ENCODE results near the gene SYCN. TPM values are rescaled to one million over a fixed set of nuclear protein-coding genes. Genes with fewer than 3 reads are reported as not detected.

Gene SYCN
- total RNA-seq, 2 experiments from 2014 or later: not detected

DNA sequence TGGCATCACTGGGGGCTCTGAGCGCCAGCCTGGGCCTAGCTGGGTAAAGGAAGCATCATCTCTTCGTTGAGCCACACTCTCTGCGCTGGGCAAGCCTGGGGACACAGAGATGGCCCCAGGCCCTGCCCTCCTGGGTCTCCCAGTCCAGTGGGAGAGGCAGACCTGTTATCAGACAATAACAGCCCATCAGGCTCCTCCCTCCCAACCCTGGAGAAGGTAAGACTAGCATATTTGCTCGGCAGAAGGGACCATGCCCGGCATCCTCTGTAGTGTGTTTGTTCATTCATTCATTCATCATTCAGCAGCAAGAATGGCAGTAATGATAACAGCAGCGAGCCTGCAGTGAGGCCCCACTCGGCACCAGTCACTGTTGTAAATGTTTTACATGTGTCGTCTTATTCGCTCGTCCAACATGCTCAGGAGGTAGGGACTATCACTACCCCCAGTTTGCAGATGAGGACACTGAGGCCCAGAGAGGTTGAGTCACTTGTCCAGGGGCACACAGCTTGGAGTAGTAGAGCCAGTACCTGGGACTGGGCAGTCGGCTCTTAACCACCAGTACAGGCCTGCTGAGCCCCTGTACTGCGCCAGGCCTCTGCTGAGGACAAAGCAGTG, 45.3 kb downstream of the SYCN start:
- ChIA-PET CTCF (no interaction called here), POLR2A (no interaction called here)

DNA sequence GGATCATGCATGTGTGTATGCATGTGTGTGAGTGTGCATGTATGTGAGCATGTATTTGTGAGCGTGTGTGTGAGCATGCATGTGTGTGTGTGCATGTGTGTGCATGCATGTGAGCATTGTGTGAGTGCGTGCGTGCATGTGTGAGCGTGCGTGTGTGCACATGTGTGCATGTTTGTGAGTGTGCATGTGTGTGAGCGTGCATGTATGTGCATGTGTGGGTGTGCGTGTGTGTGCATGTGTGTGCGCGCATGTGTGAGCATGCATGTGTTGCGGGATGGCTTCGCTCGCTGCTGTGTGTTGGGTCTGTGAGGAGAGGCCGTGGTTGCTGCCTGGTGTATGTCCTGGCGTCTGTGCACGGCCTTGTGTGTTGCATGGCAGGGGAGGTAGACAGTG, 46.1 kb downstream of the SYCN start:
- ChIA-PET POLR2A (no interaction called here), CTCF (no interaction called here)
- H3K27me3 Mint-ChIP-seq: no peaks in the 10 kb centered on the region
- H3K4me3 Mint-ChIP-seq: no peak overlapping the region
- H3K27ac Mint-ChIP-seq: no peak overlapping the region
- DNase-seq: no peak
- H3K36me3 Mint-ChIP-seq (ENCODE audit: low read depth): no peaks in the 10 kb centered on the region
- H3K9me3 Mint-ChIP-seq: no peaks in the 10 kb centered on the region
- peaks cover 14% of the 10 kb centered on the region for H3K4me1 Mint-ChIP-seq

More for the DNA sequence above, 45.3 kb downstream of the SYCN start:
- no peak overlapping the region for H3K27ac Mint-ChIP-seq
- H3K9me3 Mint-ChIP-seq: no peaks in the 10 kb centered on the region
- no peaks in the 10 kb centered on the region for H3K36me3 Mint-ChIP-seq (ENCODE audit: low read depth)
- DNase-seq: no peak
- no peaks in the 10 kb centered on the region for H3K27me3 Mint-ChIP-seq
- H3K4me1 Mint-ChIP-seq: peaks cover 14% of the 10 kb centered on the region
- no peak overlapping the region for H3K4me3 Mint-ChIP-seq

DNA sequence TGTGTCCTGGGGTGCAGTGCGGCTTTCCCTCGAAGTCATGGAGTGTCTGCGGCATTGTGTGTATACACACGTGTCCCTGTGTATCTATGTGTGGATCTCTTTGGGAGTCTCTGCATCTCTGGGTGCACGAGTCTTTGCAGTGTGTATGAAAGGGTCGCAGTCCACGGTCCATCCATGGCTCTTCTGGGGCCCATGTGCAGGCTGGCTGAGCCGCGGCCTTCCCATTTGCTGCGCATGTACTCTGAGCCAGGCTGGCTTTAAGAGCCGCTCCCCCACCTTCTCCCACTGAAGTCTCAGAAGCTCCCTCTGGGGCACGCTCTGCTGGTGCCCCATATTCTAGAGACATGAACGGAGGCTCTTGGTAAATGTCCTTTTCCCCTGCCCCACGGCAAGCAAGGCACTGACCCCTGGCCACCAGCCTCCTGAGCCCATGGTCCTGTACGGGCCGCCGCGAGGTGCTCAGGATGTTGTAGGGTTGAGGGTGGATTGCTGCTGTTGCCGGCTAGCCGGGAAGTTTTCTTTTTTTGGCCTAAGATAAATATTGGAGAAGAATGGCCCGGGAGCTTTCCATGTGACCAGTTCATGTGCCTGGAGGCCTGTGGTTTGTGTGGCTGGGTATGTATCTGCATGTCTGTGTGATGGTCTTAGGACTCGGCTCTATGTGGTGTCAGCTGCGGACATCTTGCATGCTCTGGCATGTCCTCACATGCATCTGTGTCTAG, 46.6 kb downstream of the SYCN start:
- Mint-ChIP-seq H3K27ac (no peak overlapping the region), H3K4me3 (no peak overlapping the region), H3K9me3 (no peaks in the 10 kb centered on the region), H3K36me3 (ENCODE audit: low read depth) (no peaks in the 10 kb centered on the region), H3K4me1 (peaks cover 14% of the 10 kb centered on the region), H3K27me3 (no peaks in the 10 kb centered on the region)
- DNase-seq: no peak
- ChIA-PET CTCF (no interaction called here), POLR2A (no interaction called here)

DNA sequence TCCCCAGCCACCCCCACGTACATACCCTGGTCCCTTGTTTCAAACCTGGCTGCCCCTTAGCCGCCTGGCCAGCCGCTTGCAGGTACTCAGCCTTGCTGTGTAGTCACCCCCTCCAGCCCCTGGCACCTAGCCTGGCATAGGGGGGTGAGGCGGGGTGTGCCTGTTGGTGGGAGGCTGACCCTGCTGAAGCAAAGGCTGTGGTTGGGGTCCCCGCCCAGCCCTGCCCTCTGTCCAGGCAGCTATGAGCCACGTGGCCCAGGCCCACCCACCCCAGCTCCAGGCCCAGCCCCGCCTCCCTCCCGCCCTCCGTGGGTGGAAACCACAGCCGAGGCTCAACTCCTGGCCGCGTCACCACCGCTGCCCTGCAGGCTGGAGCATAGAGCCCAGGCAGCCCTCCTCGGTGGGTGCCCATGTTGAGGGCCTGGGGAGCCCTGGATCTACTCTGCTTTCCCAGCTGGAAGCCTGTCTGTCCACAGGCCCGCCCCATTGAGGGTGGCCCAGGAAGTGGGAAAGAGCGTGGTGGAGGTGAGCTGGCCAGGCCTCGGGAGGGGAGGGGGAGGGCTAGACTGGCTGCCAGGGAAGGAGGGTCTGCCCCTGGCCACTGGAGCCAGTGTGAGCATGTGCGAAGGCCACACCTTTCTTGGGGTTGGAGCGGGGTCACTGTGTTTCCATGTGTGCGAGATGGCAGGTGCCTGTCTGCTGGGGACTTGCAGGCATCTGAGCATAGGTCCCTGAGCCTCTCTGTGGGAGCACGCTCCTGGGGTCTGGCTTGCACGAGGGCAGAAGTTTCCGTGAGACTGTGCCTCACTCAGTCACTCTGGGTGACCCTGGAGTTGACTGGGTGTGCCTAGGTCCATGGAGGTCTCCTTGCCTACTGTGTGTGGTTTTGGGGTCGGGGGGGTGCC, 47.5 kb downstream of the SYCN start:
- Mint-ChIP-seq H3K4me1 (peaks cover 14% of the 10 kb centered on the region), H3K27ac (no peak overlapping the region), H3K27me3 (no peaks in the 10 kb centered on the region), H3K9me3 (no peaks in the 10 kb centered on the region), H3K4me3 (no peak overlapping the region), H3K36me3 (ENCODE audit: low read depth) (no peaks in the 10 kb centered on the region)
- POLR2A ChIA-PET: no interaction called here
- CTCF ChIA-PET: no interaction called here
- no peak for DNase-seq

DNA sequence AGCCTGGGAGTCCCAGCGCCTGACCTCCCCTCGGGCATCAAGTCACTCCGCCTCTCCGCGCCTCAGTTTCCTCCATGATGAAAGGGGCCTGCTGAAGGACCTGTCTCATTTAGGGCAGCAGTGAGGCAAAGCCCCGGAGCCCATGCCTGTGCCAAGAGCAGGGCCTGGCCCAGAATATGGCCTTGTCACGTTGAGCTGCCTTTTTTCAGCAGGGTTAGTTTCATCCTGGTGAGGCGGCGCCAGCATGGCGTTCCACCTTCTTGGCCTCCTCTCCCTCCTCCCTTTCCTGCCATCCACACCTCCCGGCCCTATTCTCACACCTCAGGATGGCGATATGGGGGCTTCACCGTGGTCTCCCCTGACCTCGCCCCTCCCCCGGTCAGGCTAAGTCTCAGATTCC, 48.3 kb downstream of the SYCN start:
- Mint-ChIP-seq H3K4me1 (peaks cover 15% of the 10 kb centered on the region), H3K27ac (no peak overlapping the region), H3K36me3 (ENCODE audit: low read depth) (no peaks in the 10 kb centered on the region), H3K27me3 (no peaks in the 10 kb centered on the region), H3K4me3 (no peak overlapping the region), H3K9me3 (no peaks in the 10 kb centered on the region)
- ChIA-PET CTCF (no interaction called here), POLR2A (no interaction called here)
- no peak for DNase-seq

DNA sequence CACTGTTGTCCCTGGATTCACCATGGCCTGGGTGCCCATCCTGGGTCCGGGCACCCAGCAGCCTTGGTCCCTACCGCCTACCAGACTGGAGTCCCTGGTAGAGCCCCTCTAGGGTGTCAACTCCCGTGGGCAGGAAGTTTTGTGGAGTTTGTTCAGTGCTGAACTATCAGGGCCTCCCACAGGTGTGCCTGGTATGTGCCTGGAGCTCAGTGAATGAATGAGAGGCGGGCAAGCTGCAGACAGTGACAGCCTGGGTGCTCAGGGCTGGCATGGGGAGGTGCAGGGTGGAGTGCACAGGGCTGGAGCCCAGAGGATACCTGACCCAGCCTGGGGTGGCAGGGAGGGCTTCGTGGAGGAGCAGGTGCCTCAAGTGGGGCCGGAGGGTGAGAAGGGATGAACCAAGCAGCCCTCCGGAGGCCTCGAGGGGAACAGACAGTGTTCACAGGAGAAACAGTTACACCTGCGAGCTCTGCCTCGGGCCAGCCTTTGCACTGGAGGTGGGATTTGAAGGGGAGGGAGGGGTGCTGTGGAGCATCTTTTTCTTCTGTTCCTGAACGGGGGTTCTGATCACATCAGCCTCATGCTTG, 48.9 kb downstream of the SYCN start:
- no peaks in the 10 kb centered on the region for H3K27me3 Mint-ChIP-seq
- POLR2A ChIA-PET: no interaction called here
- no peaks in the 10 kb centered on the region for H3K9me3 Mint-ChIP-seq
- H3K27ac Mint-ChIP-seq: no peak overlapping the region
- no peaks in the 10 kb centered on the region for H3K36me3 Mint-ChIP-seq (ENCODE audit: low read depth)
- H3K4me3 Mint-ChIP-seq: no peak overlapping the region
- H3K4me1 Mint-ChIP-seq: peaks cover 15% of the 10 kb centered on the region
- CTCF ChIA-PET: no interaction called here
- DNase-seq: no peak

DNA sequence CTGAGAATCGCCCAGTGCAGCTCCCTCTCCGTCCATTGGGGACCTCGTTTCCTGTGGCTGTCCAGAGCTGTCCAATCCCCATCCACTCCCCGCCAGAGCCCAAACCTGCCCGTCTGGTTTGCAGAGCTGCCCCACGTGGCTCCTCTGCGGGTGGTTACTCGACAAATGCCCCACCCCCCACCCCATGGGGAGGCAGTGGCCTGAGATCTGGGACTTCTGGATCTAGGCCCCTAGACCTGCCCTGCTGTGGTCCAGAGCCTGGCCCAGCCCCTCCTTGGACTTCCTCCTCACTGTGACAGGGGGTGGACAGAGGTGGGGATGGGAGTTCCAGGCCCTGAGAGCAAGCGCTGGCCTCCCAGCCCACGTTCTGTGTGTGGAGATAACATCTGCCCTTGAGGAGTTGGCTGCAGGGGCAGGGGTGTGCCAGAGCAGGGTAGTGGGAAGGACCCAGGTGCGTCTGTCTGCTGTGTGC, 49.4 kb downstream of the SYCN start:
- Mint-ChIP-seq H3K27me3 (no peaks in the 10 kb centered on the region), H3K4me1 (peaks cover 15% of the 10 kb centered on the region), H3K9me3 (no peaks in the 10 kb centered on the region), H3K36me3 (ENCODE audit: low read depth) (no peaks in the 10 kb centered on the region), H3K27ac (no peak overlapping the region), H3K4me3 (no peak overlapping the region)
- ChIA-PET POLR2A (no interaction called here), CTCF (no interaction called here)
- no peak for DNase-seq

DNA sequence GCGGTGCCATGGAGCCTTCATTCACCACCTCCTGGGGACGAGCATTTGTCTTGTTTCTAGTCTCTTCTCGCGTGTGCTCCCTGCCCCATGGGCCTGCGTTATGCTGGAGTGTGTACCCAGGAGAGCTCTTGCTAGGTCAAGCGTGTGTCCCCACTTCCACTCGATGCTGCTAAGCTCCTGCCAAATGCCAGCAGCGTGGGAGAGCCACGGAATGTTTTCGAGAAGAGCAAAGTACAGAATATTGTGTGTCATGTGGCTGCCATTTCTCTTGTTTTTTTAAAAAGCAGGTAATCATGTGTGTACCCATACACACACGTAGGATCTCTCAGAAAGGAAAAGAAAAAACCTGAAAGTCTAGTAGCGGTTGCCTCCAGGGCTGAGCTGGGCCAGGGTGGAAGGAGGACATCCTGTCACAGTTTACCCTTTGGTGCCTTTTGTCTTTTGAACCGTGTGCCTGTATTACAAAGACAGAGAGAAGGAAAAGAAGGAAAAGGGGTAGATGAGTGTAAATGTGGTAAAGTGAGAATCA, 49.9 kb downstream of the SYCN start:
- no peaks in the 10 kb centered on the region for H3K27me3 Mint-ChIP-seq
- no peak overlapping the region for H3K27ac Mint-ChIP-seq
- no peak for DNase-seq
- ChIA-PET POLR2A (no interaction called here), CTCF (no interaction called here)
- peaks cover 15% of the 10 kb centered on the region for H3K4me1 Mint-ChIP-seq
- no peaks in the 10 kb centered on the region for H3K9me3 Mint-ChIP-seq
- H3K4me3 Mint-ChIP-seq: no peak overlapping the region
- H3K36me3 Mint-ChIP-seq (ENCODE audit: low read depth): no peaks in the 10 kb centered on the region

Other genes starting within 250 kb of the SYCN start
- under 1 TPM in 1 of 2 experiments, not detected in 1; 0.20 TPM for gene FBXO17, start 228.5 kb downstream of the SYCN start, total RNA-seq
- gene FBXO27, start 171.7 kb downstream of the SYCN start, total RNA-seq: under 1 TPM in 1 of 2 experiments, not detected in 1; 0.18 TPM
- gene ACP7, start 119.9 kb downstream of the SYCN start, total RNA-seq: not detected
- 10 to 100 TPM; 16.2 to 19.6 TPM for gene PAK4, start 78.5 kb downstream of the SYCN start, total RNA-seq
- not detected for gene NCCRP1, start 7.3 kb downstream of the SYCN start, total RNA-seq
- gene IFNL3, start 40.7 kb upstream of the SYCN start, total RNA-seq: not detected
- gene IFNL4, start 44.6 kb upstream of the SYCN start, total RNA-seq: not detected
- not detected for gene IFNL2, start 64.1 kb upstream of the SYCN start, total RNA-seq
- gene IFNL1, start 92.1 kb upstream of the SYCN start, total RNA-seq: under 1 TPM; 0.38 to 0.43 TPM
- 1 to 10 TPM; 9.2 to 9.3 TPM for gene LRFN1, start 116.6 kb upstream of the SYCN start, total RNA-seq
- gene GMFG, start 131.8 kb upstream of the SYCN start, total RNA-seq: 100 to 1,000 TPM; 705 to 721 TPM
- gene SAMD4B, start 138.2 kb upstream of the SYCN start, total RNA-seq: 10 to 100 TPM; 53.9 to 54.8 TPM
- gene PAF1, start 186.8 kb upstream of the SYCN start, total RNA-seq: 10 to 100 TPM; 44.0 to 47.2 TPM
- 10 to 100 TPM; 32.3 to 34.5 TPM for gene MED29, start 187.1 kb upstream of the SYCN start, total RNA-seq
- gene ZFP36, start 202.6 kb upstream of the SYCN start, total RNA-seq: 100 to 1,000 TPM; 189 to 194 TPM
- 10 to 100 TPM; 82.4 to 93.0 TPM for gene PLEKHG2, start 208.4 kb upstream of the SYCN start, total RNA-seq
- 1,000 to 10,000 TPM; 2,238 to 2,243 TPM for gene RPS16, start 231.7 kb upstream of the SYCN start, total RNA-seq
- 100 to 1,000 TPM; 153 to 159 TPM for gene SUPT5H, start 241.3 kb upstream of the SYCN start, total RNA-seq

Data from activated CD4-positive, alpha-beta memory T cell treated with anti-CD3 and anti-CD28 coated beads, Interleukin-2, amount 10 ng/mL, durations not matched to agents 7 days and 5 days (primary cell).